GM12873 (cell line): ENCODE results near the gene TAS1R2.

Experiments
- CTCF ChIP-seq: IDR thresholded peaks from 2 replicates; pipeline ENCODE4 v1.5.1; 2012; ENCODE audit warnings: low read depth, mild to moderate bottlenecking, moderate library complexity, low read length, control low read depth; ENCODE audit not compliant: insufficient read depth; ENCODE audit errors: missing control alignments

The TAS1R2 gene

GRCh38 chr1:18890706-18891425 lies 31.4 kb upstream of the TAS1R2 start:
- no peak for TF ChIP-seq CTCF

GRCh38 chr1:18886003-18886335 lies 26.5 kb upstream of the TAS1R2 start:
- TF ChIP-seq CTCF = no peak

- TF ChIP-seq CTCF = no peak
Measured at GRCh38 chr1:18885311-18886002, 26.0 kb upstream of the TAS1R2 start.

- TF ChIP-seq CTCF = no peak
Measured at GRCh38 chr1:18884727-18885126, 25.3 kb upstream of the TAS1R2 start.

GRCh38 chr1:18884419-18884717 lies 24.9 kb upstream of the TAS1R2 start:
- no peak for TF ChIP-seq CTCF

GRCh38 chr1:18883636-18884418 lies 24.4 kb upstream of the TAS1R2 start:
- peak; percentile 98 for TF ChIP-seq CTCF

GRCh38 chr1:18883079-18883478 lies 23.6 kb upstream of the TAS1R2 start:
- TF ChIP-seq CTCF = no peak
